AG09309 (cell line): ENCODE results near the gene LYAR.

ENCODE experiments used
- DNase-seq: peaks from one replicate; pipeline ENCODE4 v3.0.0-alpha.2; 2010; ENCODE audit warnings: low read depth
- H3K4me3 ChIP-seq: 2 replicates; pipeline ENCODE4 v1.5.1; 2011; ENCODE audit warnings: mild to moderate bottlenecking, low read depth, low read length, moderate library complexity; ENCODE audit not compliant: control insufficient read depth
- TF ChIP-seq, protein P1 (sequence below): IDR thresholded peaks from 2 replicates; pipeline ENCODE4 v1.5.1; 2011; ENCODE audit warnings: mild to moderate bottlenecking, low read depth, low read length, inconsistent platforms; ENCODE audit not compliant: insufficient read depth, control insufficient read depth; ENCODE audit errors: missing control alignments

The LYAR gene

GRCh38 chr4:4302001-4302400, 12.0 kb upstream of the LYAR start:
- no peak overlapping the region for H3K4me3 ChIP-seq
- DNase-seq: no peak
- TF ChIP-seq, protein P1, sequence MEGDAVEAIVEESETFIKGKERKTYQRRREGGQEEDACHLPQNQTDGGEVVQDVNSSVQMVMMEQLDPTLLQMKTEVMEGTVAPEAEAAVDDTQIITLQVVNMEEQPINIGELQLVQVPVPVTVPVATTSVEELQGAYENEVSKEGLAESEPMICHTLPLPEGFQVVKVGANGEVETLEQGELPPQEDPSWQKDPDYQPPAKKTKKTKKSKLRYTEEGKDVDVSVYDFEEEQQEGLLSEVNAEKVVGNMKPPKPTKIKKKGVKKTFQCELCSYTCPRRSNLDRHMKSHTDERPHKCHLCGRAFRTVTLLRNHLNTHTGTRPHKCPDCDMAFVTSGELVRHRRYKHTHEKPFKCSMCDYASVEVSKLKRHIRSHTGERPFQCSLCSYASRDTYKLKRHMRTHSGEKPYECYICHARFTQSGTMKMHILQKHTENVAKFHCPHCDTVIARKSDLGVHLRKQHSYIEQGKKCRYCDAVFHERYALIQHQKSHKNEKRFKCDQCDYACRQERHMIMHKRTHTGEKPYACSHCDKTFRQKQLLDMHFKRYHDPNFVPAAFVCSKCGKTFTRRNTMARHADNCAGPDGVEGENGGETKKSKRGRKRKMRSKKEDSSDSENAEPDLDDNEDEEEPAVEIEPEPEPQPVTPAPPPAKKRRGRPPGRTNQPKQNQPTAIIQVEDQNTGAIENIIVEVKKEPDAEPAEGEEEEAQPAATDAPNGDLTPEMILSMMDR: no peak

- TF ChIP-seq, protein P1: no peak
- DNase-seq: no peak
- H3K4me3 ChIP-seq: no peak overlapping the region
Measured at GRCh38 chr4:4299006-4299405, 9.1 kb upstream of the LYAR start.

GRCh38 chr4:4296283-4296846, 6.4 kb upstream of the LYAR start:
- TF ChIP-seq, protein P1: no peak
- no peak for DNase-seq

DNA sequence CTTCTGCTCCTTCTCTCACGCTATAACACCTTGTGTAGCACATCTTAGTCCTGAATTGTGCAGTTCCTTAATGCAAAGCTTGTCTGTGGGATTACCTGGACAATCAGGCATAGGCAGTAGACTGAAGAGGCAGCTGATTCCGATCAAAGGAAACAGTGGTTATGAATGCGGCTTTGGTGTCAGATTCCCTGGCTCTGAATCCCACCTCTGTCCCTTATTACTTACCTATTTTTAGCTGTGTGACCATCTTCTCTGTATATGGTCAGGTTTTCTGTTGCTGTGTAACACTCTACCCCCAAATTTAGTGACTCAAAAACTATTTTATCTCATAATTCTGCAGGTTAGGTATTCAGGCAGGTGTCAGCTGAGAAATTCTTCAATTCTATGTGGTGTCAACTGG, 3.3 kb upstream of the LYAR start:
- no peak for DNase-seq
- TF ChIP-seq, protein P1: no peak
- no peak overlapping the region for H3K4me3 ChIP-seq

More at GRCh38 chr4:4296283-4296846, 6.4 kb upstream of the LYAR start:
- H3K4me3 ChIP-seq: no peak overlapping the region

DNA sequence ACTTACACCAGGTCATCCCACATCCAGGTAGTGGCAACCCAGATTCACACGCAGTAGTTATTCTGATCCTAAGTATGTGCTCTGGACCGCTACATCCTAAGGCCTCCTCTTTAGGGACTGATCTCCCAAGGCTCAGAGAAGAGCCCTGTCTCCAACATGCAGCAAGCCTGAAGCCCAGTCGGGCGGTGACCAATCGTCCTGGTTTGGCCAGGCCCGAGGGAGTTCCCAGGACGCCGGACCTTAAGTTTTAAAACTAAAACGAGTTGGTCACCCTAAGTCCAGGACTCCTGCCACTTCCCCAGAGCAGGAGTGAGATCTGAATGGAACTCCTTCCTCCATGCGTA, 385 bp downstream of the LYAR start:
- peak overlapping the region; percentile 91 for H3K4me3 ChIP-seq
- no peak for DNase-seq
- TF ChIP-seq, protein P1: no peak

- TF ChIP-seq, protein P1: no peak
Measured at GRCh38 chr4:4289055-4289454, 899 bp downstream of the LYAR start.

GRCh38 chr4:4288098-4288497, 1.9 kb downstream of the LYAR start:
- TF ChIP-seq, protein P1: no peak
- H3K4me3 ChIP-seq: no peak overlapping the region
- no peak for DNase-seq

More at GRCh38 chr4:4289055-4289454, 899 bp downstream of the LYAR start:
- H3K4me3 ChIP-seq: peak overlapping the region; percentile 91
- DNase-seq: no peak
